ENCODE measurements around the gene VGLL2. TPM values are rescaled to one million over a fixed set of nuclear protein-coding genes. Genes with fewer than 3 reads are reported as not detected.

Gene VGLL2, protein sequence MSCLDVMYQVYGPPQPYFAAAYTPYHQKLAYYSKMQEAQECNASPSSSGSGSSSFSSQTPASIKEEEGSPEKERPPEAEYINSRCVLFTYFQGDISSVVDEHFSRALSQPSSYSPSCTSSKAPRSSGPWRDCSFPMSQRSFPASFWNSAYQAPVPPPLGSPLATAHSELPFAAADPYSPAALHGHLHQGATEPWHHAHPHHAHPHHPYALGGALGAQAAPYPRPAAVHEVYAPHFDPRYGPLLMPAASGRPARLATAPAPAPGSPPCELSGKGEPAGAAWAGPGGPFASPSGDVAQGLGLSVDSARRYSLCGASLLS
- not detected for total RNA-seq

DNA sequence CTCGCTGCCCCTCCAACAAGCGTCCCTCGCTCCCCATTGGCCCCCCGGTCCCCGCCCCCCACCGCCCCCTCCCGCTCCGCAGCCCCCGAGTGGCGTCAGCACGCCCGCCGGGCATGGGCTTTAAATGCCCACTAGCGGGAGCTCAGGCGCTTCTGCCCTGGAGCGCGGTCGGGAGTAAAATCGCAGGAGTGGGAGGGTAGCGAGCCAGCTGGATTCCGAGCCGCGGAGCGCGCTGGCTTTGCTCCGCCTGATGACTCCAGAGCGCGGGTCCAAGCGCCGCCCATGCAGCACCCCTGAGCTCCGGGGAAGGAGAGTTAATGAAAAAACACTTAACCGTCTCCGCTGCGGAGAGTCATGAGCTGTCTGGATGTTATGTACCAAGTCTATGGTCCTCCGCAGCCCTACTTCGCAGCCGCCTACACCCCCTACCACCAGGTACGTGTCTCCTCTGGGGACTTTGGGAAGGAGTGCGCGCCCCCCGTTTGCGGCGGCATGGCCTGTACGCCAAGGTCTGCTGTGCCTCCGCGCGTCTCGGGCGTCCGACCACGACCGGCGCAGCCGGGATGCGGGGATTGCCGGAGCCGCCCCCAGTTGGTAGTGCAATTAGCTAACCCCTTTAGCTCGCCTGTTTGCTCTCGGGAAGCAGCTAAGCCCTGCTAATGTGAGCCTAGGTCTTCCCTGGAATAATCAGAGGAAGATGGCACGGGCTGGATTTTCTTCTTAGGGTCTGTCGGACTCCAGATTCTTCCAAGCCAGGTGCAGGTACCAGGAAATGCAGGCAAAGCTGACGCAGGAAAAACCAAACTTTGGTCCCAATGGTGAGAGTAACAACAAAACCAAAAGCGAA, at the start of gene VGLL2:
VGLL2 (plus strand) TSS at position 149 of the 847 bp plus-strand sequence; CDS start at position 355, 206 bp downstream.
- CTCF ChIA-PET = no interaction called here
- Mint-ChIP-seq H3K27me3 (peaks cover 85% of the 10 kb centered on the region), H3K4me3 (peak within 1 kb of the TSS; percentile 29), H3K36me3 (ENCODE audit: low read depth) (no peaks in the 10 kb centered on the region), H3K27ac (no peak within 1 kb of the TSS), H3K9me3 (no peaks in the 10 kb centered on the region), H3K4me1 (ENCODE audit: low read depth) (peaks cover 6% of the 10 kb centered on the region)
- ATAC-seq (peak; percentile 38), DNase-seq (no peak)
- POLR2A ChIA-PET = no interaction called here
- TF ChIP-seq, protein P1, sequence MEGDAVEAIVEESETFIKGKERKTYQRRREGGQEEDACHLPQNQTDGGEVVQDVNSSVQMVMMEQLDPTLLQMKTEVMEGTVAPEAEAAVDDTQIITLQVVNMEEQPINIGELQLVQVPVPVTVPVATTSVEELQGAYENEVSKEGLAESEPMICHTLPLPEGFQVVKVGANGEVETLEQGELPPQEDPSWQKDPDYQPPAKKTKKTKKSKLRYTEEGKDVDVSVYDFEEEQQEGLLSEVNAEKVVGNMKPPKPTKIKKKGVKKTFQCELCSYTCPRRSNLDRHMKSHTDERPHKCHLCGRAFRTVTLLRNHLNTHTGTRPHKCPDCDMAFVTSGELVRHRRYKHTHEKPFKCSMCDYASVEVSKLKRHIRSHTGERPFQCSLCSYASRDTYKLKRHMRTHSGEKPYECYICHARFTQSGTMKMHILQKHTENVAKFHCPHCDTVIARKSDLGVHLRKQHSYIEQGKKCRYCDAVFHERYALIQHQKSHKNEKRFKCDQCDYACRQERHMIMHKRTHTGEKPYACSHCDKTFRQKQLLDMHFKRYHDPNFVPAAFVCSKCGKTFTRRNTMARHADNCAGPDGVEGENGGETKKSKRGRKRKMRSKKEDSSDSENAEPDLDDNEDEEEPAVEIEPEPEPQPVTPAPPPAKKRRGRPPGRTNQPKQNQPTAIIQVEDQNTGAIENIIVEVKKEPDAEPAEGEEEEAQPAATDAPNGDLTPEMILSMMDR (IDR thresholded peaks at IDR 0.05) = no peak
- intact Hi-C loops (cut with micrococcal nuclease) = no loop called here

DNA sequence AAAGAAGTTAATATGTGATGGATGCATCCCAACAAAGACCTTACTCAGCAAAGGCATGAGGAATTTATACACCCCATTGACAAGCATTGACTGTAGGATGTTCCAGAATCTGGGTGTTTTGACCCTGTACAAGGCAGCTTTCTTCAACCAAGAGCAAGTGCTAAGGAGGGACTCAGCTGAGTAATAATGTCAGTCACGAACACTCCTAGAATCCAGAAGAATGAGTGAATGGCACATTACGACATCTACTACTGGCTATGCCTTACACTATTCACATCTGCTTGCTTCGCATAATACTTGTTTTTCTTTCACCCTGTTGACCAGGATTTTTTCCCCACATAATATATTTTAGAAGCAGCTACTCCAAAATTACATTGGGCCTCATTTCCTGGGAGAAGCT, 42.5 kb upstream of the VGLL2 start:
- Mint-ChIP-seq H3K27me3 (no peaks in the 10 kb centered on the region), H3K9me3 (no peaks in the 10 kb centered on the region), H3K27ac (no peak overlapping the region), H3K4me1 (ENCODE audit: low read depth) (no peaks in the 10 kb centered on the region), H3K4me3 (no peak overlapping the region), H3K36me3 (ENCODE audit: low read depth) (no peaks in the 10 kb centered on the region)
- intact Hi-C loops (cut with micrococcal nuclease) = no loop called here
- TF ChIP-seq, protein P1 (IDR thresholded peaks at IDR 0.05) = no peak
- ATAC-seq = no peak
- DNase-seq = no peak
- CTCF ChIA-PET = no interaction called here
- POLR2A ChIA-PET = no interaction called here

DNA sequence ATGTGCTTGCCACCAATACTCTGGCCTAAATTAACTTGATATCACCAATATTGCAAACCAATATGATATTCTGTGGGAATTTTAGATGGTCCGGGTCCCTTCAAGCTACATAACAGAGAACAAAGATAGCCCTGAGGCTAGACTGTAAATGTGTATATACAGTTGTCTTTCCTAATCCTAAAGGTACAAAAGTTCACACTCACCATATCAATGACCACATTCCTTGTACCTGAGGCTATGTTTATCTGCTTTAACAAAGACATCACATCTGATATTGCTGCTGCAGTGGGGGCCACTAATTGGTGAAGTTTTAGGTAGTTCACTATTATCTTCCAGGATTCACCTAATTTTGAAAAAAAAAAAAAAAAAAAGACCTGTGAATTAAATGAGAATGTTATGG, 38.6 kb upstream of the VGLL2 start:
- DNase-seq (no peak), ATAC-seq (no peak)
- Mint-ChIP-seq H3K27me3 (no peaks in the 10 kb centered on the region), H3K36me3 (ENCODE audit: low read depth) (no peaks in the 10 kb centered on the region), H3K27ac (no peak overlapping the region), H3K4me1 (ENCODE audit: low read depth) (no peaks in the 10 kb centered on the region), H3K4me3 (no peak overlapping the region), H3K9me3 (peaks cover 4% of the 10 kb centered on the region)
- CTCF ChIA-PET = no interaction called here
- intact Hi-C loops (cut with micrococcal nuclease) = no loop called here
- TF ChIP-seq, protein P1 (IDR thresholded peaks at IDR 0.05) = no peak
- POLR2A ChIA-PET = no interaction called here

DNA sequence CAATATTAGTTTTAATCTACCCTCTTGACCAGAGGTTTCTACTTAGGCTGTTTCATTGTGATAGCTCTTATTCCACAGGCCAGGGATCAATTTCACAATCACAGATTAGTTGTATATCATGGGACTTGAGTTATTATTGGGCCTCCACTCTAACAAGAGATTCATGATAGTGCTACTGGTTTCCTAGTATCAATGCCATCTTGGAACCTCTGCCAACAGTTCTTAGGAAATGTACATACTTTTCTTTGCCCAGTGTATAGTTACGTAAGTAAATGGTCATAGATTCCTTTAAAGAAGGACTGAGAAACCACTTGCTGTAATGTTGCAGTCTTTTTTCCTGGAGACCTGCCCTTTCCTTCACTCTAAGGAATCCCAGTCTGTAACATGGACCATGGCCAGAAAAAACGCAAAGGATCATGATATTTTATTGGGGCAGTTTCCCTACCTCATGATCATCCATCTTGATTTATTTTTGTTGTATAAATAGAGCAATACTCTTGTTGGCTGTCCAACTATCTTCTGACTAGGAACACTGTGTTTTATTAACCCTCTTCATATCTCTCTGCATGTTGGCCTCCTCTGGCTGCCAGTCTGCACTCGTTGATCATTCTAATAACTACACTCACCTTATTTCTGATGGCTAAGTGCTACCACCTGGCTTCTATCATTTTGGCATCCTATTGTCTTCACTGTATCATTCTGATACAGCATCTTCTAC, 38.0 kb upstream of the VGLL2 start:
- Mint-ChIP-seq H3K9me3 (peaks cover 4% of the 10 kb centered on the region), H3K4me3 (no peak overlapping the region), H3K27ac (no peak overlapping the region), H3K27me3 (no peaks in the 10 kb centered on the region), H3K4me1 (ENCODE audit: low read depth) (no peaks in the 10 kb centered on the region), H3K36me3 (ENCODE audit: low read depth) (no peaks in the 10 kb centered on the region)
- no peak for ATAC-seq
- POLR2A ChIA-PET = no interaction called here
- intact Hi-C loops (cut with micrococcal nuclease) = no loop called here
- DNase-seq = no peak
- TF ChIP-seq, protein P1 (IDR thresholded peaks at IDR 0.05) = no peak
- CTCF ChIA-PET = no interaction called here

Data from activated CD8-positive, alpha-beta T cell treated with anti-CD3 and anti-CD28 coated beads for 36 hours (primary cell).